Breast epithelium (tissue), 3 donors: ENCODE results near the gene ANAPC4.

Source experiments
- POLR2A ChIP-seq: fragments of 450-650 bp; IDR thresholded peaks from one replicate; pipeline ENCODE4 v1.6.1; 2016; ENCODE audit warnings: antibody characterized with exemption, mild to moderate bottlenecking, moderate library complexity
- POLR2AphosphoS5 ChIP-seq, 3 donors: sonication (generic); formaldehyde crosslinking; IDR thresholded peaks; one replicate each; pipeline ENCODE4 v1.6.1; 2017; ENCODE audit warnings: antibody characterized with exemption in 3 of 3
- TF ChIP-seq, protein P1 (sequence below), 3 donors: fragments of 450-650 bp; IDR thresholded peaks; one replicate each; pipeline ENCODE4 v1.5.1; 2016 to 2017; ENCODE audit warnings: antibody characterized with exemption in 3 of 3, mild to moderate bottlenecking in 3 of 3, moderate library complexity in 3 of 3

DNA sequence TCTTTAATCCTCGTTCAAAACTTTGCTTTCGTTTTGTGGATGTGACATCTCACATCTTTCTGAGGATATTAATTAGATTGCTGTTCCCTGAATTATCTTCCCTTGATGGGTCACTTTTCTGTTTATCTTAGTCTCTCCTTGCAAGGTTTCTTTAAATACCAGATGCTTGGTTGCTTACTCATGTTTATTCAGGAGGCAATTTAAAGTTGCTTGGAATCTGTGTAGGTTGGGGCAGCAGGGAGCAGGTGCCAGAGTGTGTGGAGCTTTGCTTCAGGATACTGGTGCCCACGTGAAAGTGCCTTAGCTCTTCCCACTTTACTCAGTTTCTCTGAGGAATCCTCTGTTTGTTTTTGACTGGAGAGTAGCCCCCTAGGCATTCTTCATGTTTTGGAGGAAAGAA, 24.0 kb downstream of the ANAPC4 start:
- TF ChIP-seq, protein P1, sequence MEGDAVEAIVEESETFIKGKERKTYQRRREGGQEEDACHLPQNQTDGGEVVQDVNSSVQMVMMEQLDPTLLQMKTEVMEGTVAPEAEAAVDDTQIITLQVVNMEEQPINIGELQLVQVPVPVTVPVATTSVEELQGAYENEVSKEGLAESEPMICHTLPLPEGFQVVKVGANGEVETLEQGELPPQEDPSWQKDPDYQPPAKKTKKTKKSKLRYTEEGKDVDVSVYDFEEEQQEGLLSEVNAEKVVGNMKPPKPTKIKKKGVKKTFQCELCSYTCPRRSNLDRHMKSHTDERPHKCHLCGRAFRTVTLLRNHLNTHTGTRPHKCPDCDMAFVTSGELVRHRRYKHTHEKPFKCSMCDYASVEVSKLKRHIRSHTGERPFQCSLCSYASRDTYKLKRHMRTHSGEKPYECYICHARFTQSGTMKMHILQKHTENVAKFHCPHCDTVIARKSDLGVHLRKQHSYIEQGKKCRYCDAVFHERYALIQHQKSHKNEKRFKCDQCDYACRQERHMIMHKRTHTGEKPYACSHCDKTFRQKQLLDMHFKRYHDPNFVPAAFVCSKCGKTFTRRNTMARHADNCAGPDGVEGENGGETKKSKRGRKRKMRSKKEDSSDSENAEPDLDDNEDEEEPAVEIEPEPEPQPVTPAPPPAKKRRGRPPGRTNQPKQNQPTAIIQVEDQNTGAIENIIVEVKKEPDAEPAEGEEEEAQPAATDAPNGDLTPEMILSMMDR (IDR thresholded peaks at IDR 0.05) = no peak
- TF ChIP-seq POLR2AphosphoS5 (IDR thresholded peaks at IDR 0.05) (no peak), POLR2A (no peak)
